ENCODE data around the gene HTR1E.

Gene HTR1E

DNA sequence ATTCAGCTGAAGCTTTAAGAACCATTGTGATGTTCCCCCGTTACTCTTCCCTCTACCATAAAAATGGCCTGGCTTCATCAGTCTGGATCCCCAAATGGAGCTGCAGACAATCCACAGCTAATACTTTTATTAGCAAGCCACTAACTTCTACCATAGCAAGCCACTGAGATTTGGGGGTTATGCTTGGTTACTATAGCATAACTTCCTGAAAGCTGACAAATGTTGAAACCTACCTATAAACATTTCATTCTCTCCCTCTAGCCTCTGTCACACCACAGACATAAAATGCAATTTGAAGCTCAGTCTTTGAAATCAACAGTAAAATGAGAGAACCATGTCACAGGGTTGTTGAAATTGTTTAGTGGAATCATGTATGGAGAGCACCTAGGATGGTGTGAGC, 3.0 kb upstream of the HTR1E start:
- intact Hi-C loops (cut with DNase I; ENCODE audit: low total_unique reads) = loop anchor here (10.0 kb wide), 1 partner anchor 1010 kb away; no protein-coding TSS in a partner anchor
- H3K4me3 ChIP-seq = no peak overlapping the region
- DNase-seq = no peak
- H3K27me3 ChIP-seq = peaks cover 0 to 19% of the 10 kb centered on the region in 2 donors
- no peaks in the 10 kb centered on the region for H3K36me3 ChIP-seq
- no peaks in the 10 kb centered on the region for H3K9me3 ChIP-seq
- peaks cover 0 to 13% (median 8%) of the 10 kb centered on the region in 4 donors for H3K4me1 ChIP-seq
- H3K27ac ChIP-seq = no peak overlapping the region
- TF ChIP-seq, protein P1, sequence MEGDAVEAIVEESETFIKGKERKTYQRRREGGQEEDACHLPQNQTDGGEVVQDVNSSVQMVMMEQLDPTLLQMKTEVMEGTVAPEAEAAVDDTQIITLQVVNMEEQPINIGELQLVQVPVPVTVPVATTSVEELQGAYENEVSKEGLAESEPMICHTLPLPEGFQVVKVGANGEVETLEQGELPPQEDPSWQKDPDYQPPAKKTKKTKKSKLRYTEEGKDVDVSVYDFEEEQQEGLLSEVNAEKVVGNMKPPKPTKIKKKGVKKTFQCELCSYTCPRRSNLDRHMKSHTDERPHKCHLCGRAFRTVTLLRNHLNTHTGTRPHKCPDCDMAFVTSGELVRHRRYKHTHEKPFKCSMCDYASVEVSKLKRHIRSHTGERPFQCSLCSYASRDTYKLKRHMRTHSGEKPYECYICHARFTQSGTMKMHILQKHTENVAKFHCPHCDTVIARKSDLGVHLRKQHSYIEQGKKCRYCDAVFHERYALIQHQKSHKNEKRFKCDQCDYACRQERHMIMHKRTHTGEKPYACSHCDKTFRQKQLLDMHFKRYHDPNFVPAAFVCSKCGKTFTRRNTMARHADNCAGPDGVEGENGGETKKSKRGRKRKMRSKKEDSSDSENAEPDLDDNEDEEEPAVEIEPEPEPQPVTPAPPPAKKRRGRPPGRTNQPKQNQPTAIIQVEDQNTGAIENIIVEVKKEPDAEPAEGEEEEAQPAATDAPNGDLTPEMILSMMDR (IDR thresholded peaks at IDR 0.05) = no peak

DNA sequence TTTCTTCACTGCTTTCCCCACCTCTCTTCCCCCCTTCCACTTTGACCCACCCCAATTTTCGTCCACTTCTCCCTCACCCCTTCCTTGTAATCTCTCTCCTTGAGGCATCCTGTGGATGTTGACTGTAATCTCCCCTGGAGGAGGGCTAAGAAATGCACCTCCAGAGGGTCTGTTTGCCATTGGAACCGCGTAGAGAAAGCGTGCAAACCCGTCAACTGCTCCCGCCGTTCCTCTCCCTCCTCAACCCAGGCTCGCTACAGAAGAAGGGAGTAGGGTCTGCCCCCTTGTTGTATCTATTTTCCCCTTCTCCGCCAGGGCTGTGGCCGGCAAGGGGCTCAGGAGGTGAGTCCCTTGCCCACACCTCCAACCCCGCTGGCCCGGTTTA, 502 bp upstream of the HTR1E start:
- Histone ChIP-seq H3K36me3 (no peaks in the 10 kb centered on the region), H3K9me3 (no peaks in the 10 kb centered on the region), H3K4me1 (peaks cover 0 to 13% (median 8%) of the 10 kb centered on the region in 4 donors), H3K27ac (no peak overlapping the region), H3K27me3 (peaks cover 0 to 22% of the 10 kb centered on the region in 2 donors), H3K4me3 (peak overlapping the region; percentile 19 to 34)
- no peak for DNase-seq
- intact Hi-C loops (cut with DNase I; ENCODE audit: low total_unique reads) = loop anchor here (10.0 kb wide), 1 partner anchor 1012 kb away; no protein-coding TSS in a partner anchor
- TF ChIP-seq, protein P1 (IDR thresholded peaks at IDR 0.05) = no peak

DNA sequence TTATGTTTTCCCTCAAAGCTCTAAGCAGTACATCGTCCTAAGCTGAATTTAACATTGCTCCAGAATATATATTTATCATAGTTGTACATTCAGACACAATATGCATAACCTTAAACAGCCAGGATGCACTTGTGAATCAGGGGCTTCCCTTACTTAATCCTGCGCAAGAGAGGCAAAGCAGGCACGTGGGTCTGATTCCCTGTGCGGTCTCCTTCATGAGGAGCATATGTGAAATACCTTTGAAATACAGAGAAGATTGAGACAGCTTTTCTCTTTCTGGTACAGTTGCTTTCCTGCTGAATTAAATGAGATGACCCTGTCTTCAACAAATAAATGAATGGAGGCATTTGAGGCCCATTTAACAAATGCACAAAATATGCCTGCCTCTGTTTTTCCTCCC, 1.5 kb downstream of the HTR1E start:
- DNase-seq = no peak
- peaks cover 0 to 13% (median 8%) of the 10 kb centered on the region in 4 donors for H3K4me1 ChIP-seq
- H3K27me3 ChIP-seq = peaks cover 0 to 22% of the 10 kb centered on the region in 2 donors
- no peaks in the 10 kb centered on the region for H3K36me3 ChIP-seq
- no peak overlapping the region for H3K4me3 ChIP-seq
- H3K27ac ChIP-seq = no peak overlapping the region
- TF ChIP-seq, protein P1 (IDR thresholded peaks at IDR 0.05) = no peak
- no peaks in the 10 kb centered on the region for H3K9me3 ChIP-seq
- intact Hi-C loops (cut with DNase I; ENCODE audit: low total_unique reads) = loop anchor here (10.0 kb wide), 1 partner anchor 1014 kb away; no protein-coding TSS in a partner anchor

DNA sequence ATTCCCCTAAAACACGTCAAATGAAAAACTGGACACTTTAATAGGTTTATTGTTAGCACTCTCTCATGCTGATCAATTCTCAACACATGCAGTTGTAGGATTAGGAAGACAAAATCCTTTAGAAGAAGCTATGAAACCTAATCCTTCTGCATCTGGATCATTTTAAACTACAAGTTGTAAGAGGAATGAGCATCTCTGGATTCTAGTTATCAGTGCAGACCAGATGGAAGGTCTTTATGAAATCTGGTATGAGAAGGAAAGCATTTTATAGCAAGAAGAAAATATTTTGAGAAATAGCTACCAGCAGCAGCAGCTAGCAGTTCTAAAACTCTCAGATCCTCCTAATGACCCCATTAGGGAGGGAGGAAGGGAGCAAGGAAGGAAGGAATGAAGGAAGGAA, 4.1 kb downstream of the HTR1E start:
- Histone ChIP-seq H3K9me3 (no peaks in the 10 kb centered on the region), H3K36me3 (no peaks in the 10 kb centered on the region), H3K27me3 (peaks cover 0 to 20% of the 10 kb centered on the region in 2 donors), H3K4me1 (peaks cover 0 to 13% (median 8%) of the 10 kb centered on the region in 4 donors), H3K4me3 (no peak overlapping the region), H3K27ac (no peak overlapping the region)
- intact Hi-C loops (cut with DNase I; ENCODE audit: low total_unique reads) = no loop called here
- no peak for DNase-seq
- TF ChIP-seq, protein P1 (IDR thresholded peaks at IDR 0.05) = no peak

DNA sequence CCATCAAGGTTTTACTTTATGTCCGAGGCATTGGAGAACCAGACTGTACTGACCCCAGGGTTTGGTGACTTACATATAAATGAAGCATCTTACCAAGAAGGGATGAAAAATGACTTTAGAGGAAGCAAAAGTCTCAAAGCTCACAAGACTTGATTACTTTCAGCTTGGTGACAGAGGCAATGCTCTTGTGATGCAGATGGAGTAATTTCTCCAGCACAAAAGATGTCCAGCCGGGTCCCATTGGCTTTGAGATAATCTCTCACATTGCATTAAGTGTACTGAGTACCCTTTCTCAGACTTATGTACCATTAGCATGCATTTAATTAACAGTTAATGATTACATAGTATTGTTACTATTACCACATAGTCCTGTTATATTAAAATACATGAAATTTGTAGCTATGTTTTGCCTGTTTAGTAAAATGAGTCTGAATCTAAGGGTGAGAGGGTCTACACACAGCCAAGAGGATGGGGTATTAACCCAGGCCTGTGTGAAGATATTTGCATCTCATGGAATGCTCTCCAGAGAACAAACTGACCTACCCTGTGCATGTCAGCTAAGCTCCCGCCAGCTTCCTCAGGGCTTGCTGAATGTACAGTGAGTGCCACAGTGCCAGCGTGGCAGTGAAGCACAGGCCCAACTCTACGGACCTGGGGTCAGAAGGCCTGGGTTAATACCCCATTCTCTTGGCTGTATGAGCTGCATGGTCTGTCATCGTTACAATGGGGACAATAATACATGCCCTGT, 5.6 kb downstream of the HTR1E start:
- intact Hi-C loops (cut with DNase I; ENCODE audit: low total_unique reads) = no loop called here
- TF ChIP-seq, protein P1 (IDR thresholded peaks at IDR 0.05) = no peak
- Histone ChIP-seq H3K4me3 (no peak overlapping the region), H3K27ac (no peak overlapping the region), H3K9me3 (no peaks in the 10 kb centered on the region), H3K36me3 (no peaks in the 10 kb centered on the region), H3K4me1 (no peaks in the 10 kb centered on the region), H3K27me3 (peaks cover 0 to 7% of the 10 kb centered on the region in 2 donors)
- no peak for DNase-seq

All from tibial artery (tissue), 4 donors.